GM19324 (cell line): ENCODE data around the gene ZNF474.
"Not testable (repeated sequence)": the region's sequence is repeated elsewhere in the genome, so short reads cannot be mapped to it uniquely, and the experiment has no call there.

Experiments
- ATAC-seq: cut with Tn5 transposase; IDR thresholded peaks from one replicate; pipeline ENCODE4 v1.9.1; 2021; ENCODE audit warnings: mild to moderate bottlenecking, moderate library complexity; ENCODE audit not compliant: unreplicated experiment, low FRiP score

ZNF474 gene

GRCh38 chr5:122129306-122129705, at the start of gene ZNF474:
ZNF474 (plus strand) TSS chr5:122129546; CDS start chr5:122151991, 22,445 bp downstream.
- no peak for ATAC-seq

DNA sequence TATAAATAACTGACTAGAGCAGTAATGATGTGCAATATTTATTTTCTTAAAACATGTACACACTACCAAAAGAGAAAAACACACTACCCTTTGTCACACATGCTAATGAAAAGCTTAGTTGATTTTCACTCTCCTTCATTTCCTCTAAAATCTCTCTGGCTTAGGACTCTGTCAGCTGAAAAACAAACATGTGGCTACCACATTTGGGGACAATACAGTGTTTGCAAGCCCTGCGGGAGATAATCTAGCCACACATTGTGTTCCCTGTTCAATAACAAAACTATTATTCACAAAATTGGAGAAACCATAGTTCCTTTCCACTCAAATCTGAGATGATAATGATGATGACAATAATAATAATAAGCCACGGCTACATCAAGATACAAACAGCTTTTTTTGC, 47.8 kb upstream of the ZNF474 start:
- no peak for ATAC-seq

- ATAC-seq, result peak; percentile 70
These were observed 45.8 kb upstream of the ZNF474 start for GRCh38 chr5:122083535-122083934.

- ATAC-seq, result no peak
These were observed 44.3 kb upstream of the ZNF474 start for GRCh38 chr5:122085041-122085440.

- no peak for ATAC-seq
These were observed 40.0 kb upstream of the ZNF474 start for GRCh38 chr5:122089096-122090013.

GRCh38 chr5:122091936-122092600, 37.3 kb upstream of the ZNF474 start:
- ATAC-seq, result no peak

- no peak for ATAC-seq
These were observed 35.7 kb upstream of the ZNF474 start for GRCh38 chr5:122093415-122094180.

DNA sequence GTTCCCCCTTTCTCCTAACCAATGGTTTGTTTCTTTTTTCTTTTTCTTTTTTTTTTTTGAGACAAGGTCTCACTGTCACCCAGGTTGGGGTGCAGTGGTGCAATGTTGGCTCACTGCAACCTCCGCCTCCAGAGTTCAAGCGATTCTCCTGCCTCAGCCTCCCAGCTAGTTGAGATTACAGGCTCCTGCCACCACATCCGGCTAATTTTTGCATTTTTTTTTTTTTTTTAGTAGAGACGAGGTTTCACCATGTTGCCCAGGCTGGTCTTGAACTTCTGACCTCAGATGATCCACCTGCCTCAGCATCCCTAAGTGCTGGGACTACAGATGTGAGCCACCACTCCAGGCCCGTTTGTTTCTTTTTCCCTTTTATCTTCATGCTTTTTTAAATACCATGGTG, 35.1 kb upstream of the ZNF474 start:
- ATAC-seq, result not testable (repeated sequence)

- ATAC-seq, result no peak
These were observed 34.2 kb upstream of the ZNF474 start for GRCh38 chr5:122095158-122095557.

DNA sequence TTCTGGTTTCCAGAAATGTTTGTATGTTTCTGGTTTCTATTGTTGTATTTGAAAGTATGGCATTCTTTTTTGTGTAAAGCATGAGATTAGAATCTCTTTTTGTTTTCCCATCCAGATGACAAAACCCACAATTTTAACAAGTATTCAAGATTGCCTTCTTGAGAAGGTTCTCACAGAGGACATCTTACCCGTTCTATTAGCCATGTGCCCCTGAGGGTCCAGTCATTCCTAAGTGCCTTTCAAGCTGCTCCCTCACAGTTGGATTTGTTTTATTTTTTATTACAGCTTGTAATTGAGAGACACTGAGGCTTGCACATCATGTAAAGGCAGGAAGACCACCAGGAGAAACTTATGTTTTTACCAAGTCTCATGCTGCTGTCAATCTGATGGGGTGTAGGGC, 32.0 kb upstream of the ZNF474 start:
- ATAC-seq, result no peak

- ATAC-seq, result no peak
These were observed 30.1 kb upstream of the ZNF474 start for GRCh38 chr5:122099060-122099790.

- no peak for ATAC-seq
These were observed 27.6 kb upstream of the ZNF474 start for GRCh38 chr5:122101636-122102285.

DNA sequence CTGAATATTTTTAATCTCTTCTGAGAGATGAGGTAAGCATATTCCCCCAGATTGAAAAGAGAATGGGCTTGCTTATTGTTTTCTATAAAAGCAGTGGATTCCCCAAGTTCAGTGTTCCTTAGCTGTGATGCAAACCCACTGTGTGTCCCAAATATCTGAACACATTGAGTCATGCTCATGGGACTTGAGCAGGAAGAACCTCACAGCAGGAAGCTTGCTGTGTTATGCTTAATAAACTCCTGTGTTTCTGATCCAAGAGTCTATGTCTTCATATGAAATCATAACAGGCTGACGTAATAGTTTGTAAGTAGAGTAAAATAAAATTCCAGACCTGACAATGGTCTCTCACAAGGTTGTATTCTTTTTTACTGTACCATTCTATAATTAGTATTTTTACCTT, 26.5 kb upstream of the ZNF474 start:
- ATAC-seq, result no peak

DNA sequence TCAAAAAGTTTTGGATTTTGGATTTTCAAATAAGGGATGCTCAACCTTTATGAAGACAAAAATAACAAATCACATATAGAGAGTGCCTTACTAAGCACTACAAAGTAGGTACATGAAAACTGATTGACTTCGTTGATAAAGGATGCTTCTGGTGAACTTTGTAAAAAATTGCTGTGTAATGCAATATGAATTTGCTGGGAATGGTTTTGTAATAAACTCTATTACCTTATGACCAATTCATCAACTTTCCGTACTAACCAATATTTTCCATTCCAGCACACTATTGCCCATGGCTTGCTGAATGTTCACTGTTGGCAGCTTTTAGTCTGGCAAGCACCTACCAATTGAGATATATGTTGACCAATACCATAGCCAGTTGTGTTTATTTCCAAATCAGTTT, 23.4 kb upstream of the ZNF474 start:
- no peak for ATAC-seq

GRCh38 chr5:122107016-122107415, 22.3 kb upstream of the ZNF474 start:
- ATAC-seq, result no peak

DNA sequence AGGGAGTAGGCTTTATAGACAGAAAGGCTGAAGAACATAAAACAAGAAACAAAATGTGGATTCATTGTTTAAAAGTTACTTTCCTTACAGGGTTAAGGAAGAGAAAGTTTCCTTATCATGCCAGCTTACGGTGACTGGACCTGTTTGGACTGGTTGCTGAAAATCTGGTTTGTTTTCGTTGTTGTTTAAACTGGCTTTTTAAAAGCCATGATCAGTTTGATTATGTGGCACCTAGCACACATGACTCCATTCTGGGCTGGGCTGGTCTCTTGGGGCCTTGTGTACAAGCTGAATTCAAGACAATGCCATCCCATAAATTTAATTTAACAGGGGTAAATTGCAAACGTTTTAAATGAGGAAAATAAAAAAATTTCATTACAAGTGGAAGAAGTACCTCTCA, 18.4 kb upstream of the ZNF474 start:
- ATAC-seq, result no peak

- ATAC-seq, result no peak
These were observed 17.9 kb upstream of the ZNF474 start for GRCh38 chr5:122111460-122111859.

GRCh38 chr5:122112063-122112462, 17.3 kb upstream of the ZNF474 start:
- ATAC-seq, result no peak

DNA sequence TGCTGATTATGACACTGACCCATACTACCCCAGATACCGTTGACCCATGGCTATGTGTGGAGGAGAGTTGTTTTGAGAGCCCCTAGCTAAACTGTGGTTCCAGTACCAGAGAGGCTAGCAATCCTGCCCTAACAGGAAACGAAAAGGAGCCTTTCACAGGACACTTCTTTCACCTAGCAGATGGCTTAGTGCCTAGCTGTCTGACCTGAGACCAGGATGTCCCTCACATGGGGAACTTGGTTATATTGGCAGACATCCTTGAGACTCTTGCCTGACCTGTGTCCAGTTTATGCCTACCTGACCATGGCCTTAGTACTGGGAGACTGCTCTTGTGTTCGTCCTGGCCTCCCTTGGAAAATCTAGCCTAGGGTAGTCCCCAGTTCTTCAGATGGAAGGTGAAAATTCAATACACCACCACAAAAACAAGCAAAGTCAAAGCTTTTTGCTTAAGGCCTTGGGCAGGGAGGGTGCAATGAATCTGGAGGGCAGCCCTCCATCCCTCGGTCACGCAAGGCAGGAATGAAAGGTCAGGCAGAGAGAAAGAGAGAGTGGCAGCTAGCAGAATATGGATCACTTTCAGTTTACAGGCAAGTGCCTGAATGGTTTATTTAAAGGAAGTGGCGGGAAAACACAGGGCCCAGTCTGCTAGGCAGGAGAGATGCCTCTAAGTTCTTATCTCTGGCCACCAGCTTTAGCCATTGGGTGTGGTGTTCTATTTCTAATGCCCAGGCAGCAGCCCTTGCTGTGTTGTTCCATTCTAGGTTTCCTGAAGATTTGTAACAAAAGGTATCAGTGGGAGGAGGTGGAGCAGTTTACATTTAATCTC, 16.4 kb upstream of the ZNF474 start:
- no peak for ATAC-seq
